Keratinocyte (primary cell): ENCODE measurements around the gene AKAP6. TPM values are rescaled to one million over a fixed set of nuclear protein-coding genes. Genes with fewer than 3 reads are reported as not detected.
"Not testable (repeated sequence)": the region's sequence is repeated elsewhere in the genome, so short reads cannot be mapped to it uniquely, and the experiment has no call there.

Experiments used
- DNase-seq: peaks from one replicate; pipeline ENCODE4 v3.0.0-alpha.2; 2011; ENCODE audit warnings: low read depth, missing footprints, low spot score
- FAIRE-seq: peaks from 2 replicates; lab custom pipeline; 2011; peaks lifted over from hg19 to GRCh38; lab: Jason Lieb, UNC
- H2AFZ ChIP-seq: 2 replicates; pipeline ENCODE4 v1.6.0; 2012; ENCODE audit warnings: low read length, control low read depth, inconsistent platforms; ENCODE audit not compliant: control insufficient read depth
- H3K27ac ChIP-seq: 2 replicates; pipeline ENCODE4 v1.5.1; 2011; ENCODE audit warnings: low read length; ENCODE audit not compliant: control insufficient read depth, insufficient read depth
- H3K27me3 ChIP-seq: 3 replicates; pipeline ENCODE4 v1.6.0; 2011; ENCODE audit warnings: low read length; ENCODE audit not compliant: control insufficient read depth, insufficient read depth; ENCODE audit errors: extremely low read depth
- H3K36me3 ChIP-seq, 2 experiments: 2 replicates in 1 of 2; 3 replicates in 1 of 2; pipeline ENCODE4 v1.5.1; 2011; ENCODE audit warnings: low read length in 2 of 2, mild to moderate bottlenecking in 1 of 2; ENCODE audit not compliant: control insufficient read depth in 2 of 2, insufficient read depth in 2 of 2; ENCODE audit errors: extremely low read depth in 1 of 2
- H3K4me1 ChIP-seq: 3 replicates; pipeline ENCODE4 v1.5.1; 2011; ENCODE audit warnings: low read length; ENCODE audit not compliant: control insufficient read depth, insufficient read depth; ENCODE audit errors: extremely low read depth
- H3K4me2 ChIP-seq: 3 replicates; pipeline ENCODE4 v1.6.0; 2011; ENCODE audit warnings: low read depth, low read length; ENCODE audit not compliant: control insufficient read depth, insufficient read depth; ENCODE audit errors: extremely low read depth
- H3K4me3 ChIP-seq, 3 experiments: fragments of 200-600 bp in 1 of 3; sonication (generic) in 1 of 3; 2 replicates in 2 of 3; 3 replicates in 1 of 3; pipeline ENCODE4 v1.5.1; 2011 to 2016; ENCODE audit warnings: low read length in 3 of 3, mild to moderate bottlenecking in 3 of 3, control low read depth in 2 of 3, inconsistent platforms in 1 of 3, low read depth in 1 of 3, mixed read lengths in 1 of 3, mixed run types in 1 of 3, moderate library complexity in 1 of 3; ENCODE audit not compliant: control insufficient read depth in 2 of 3, insufficient read depth in 2 of 3; ENCODE audit errors: extremely low read depth in 1 of 3
- H3K79me2 ChIP-seq: 2 replicates; pipeline ENCODE4 v1.6.0; 2012; ENCODE audit warnings: low read length; ENCODE audit not compliant: control insufficient read depth, insufficient read depth
- H3K9ac ChIP-seq: 3 replicates; pipeline ENCODE4 v1.6.0; 2011; ENCODE audit warnings: low read length; ENCODE audit not compliant: control insufficient read depth, insufficient read depth; ENCODE audit errors: extremely low read depth
- H3K9me1 ChIP-seq: 3 replicates; pipeline ENCODE4 v1.6.0; 2011; ENCODE audit warnings: low read length; ENCODE audit not compliant: control insufficient read depth, insufficient read depth; ENCODE audit errors: extremely low read depth
- H3K9me3 ChIP-seq: 2 replicates; pipeline ENCODE4 v1.5.1; 2012; ENCODE audit warnings: low read depth, low read length; ENCODE audit not compliant: control insufficient read depth
- H4K20me1 ChIP-seq: 3 replicates; pipeline ENCODE4 v1.6.0; 2011; ENCODE audit warnings: low read length; ENCODE audit not compliant: control insufficient read depth, insufficient read depth; ENCODE audit errors: extremely low read depth
- CTCF ChIP-seq, 3 experiments: IDR thresholded peaks in 1 of 3; conservative IDR thresholded peaks in 1 of 3; optimal IDR thresholded peaks in 1 of 3; 2 replicates in 2 of 3; 3 replicates in 1 of 3; pipeline versions ENCODE3 to v1.5.1; 2011; ENCODE audit warnings: low read length in 3 of 3, mild to moderate bottlenecking in 3 of 3, moderate library complexity in 2 of 3, control low read depth in 1 of 3, inconsistent platforms in 1 of 3; ENCODE audit not compliant: insufficient read depth in 2 of 3; ENCODE audit errors: extremely low read depth in 1 of 3
- EZH2 ChIP-seq: IDR thresholded peaks from one replicate; pipeline ENCODE4 v1.6.1; 2012; ENCODE audit warnings: inconsistent platforms, mild to moderate bottlenecking, low read length, moderate library complexity
- dilution Hi-C: fragments of 300-500 bp; cut with MboI; formaldehyde crosslinking; loops from one replicate; pipeline ENCODE4 v1.7.0; 2020; ENCODE audit warnings: low sequenced_read_pairs; ENCODE audit not compliant: extremely low pct_ligation_motif_present
- polyA plus RNA-seq, 5 experiments: library from polyadenylated mRNA; depleted of rRNA in 3 of 5; stranded (reverse) in 3 of 5; stranded (forward) in 1 of 5; unstranded in 1 of 5; fragments of >200 nt; gene quantifications; 1 replicate in 1 of 5; 2 replicates in 3 of 5; 3 replicates in 1 of 5; pipeline versions ENCODE4 v1.2.1 to v1.2.3, GENCODE V29; 2011 to 2012; ENCODE audit warnings: missing spikeins in 2 of 5, low read depth in 1 of 5, low replicate concordance in 1 of 5

AKAP6 gene
- polyA plus RNA-seq, 1 donor (not counting 4 experiments of a cell fraction or from before 2014, with no cell fraction given): 2.0 TPM

- H3K79me2 ChIP-seq: no peaks in the 10 kb centered on the region
- dilution Hi-C loops: no loop called here
- no peak overlapping the region for H3K4me3 ChIP-seq
- H2AFZ ChIP-seq: no peak overlapping the region
- FAIRE-seq (no peak), DNase-seq (no peak)
- H4K20me1 ChIP-seq: no peaks in the 10 kb centered on the region
- no peak overlapping the region for H3K9ac ChIP-seq
- H3K9me1 ChIP-seq: no peaks in the 10 kb centered on the region
- H3K36me3 ChIP-seq: no peaks in the 10 kb centered on the region
- H3K9me3 ChIP-seq: no peaks in the 10 kb centered on the region
- no peak overlapping the region for H3K4me2 ChIP-seq
- TF ChIP-seq EZH2: no peak
- no peak for TF ChIP-seq CTCF (optimal IDR thresholded peaks at IDR 0.05 in 1 of 3, IDR thresholded peaks at IDR 0.05 in 1 of 3, conservative IDR thresholded peaks at IDR 0.05 in 1 of 3; ENCODE audit: extremely low read depth in 1 of 3, insufficient read depth in 2 of 3, low read length in 3 of 3)
- H3K27ac ChIP-seq: no peak overlapping the region
- H3K4me1 ChIP-seq: peaks cover 35% of the 10 kb centered on the region
- H3K27me3 ChIP-seq: no peaks in the 10 kb centered on the region
Measured at GRCh38 chr14:32384464-32384863, 55.4 kb downstream of the AKAP6 start.

- not testable (repeated sequence) for H3K27ac ChIP-seq, FAIRE-seq
Measured at GRCh38 chr14:32387295-32387694, 58.2 kb downstream of the AKAP6 start.

GRCh38 chr14:32393119-32393518 is 64.0 kb downstream of the AKAP6 start:
- Histone ChIP-seq H3K9me1 (no peaks in the 10 kb centered on the region), H3K4me2 (no peak overlapping the region)

More at GRCh38 chr14:32387295-32387694, 58.2 kb downstream of the AKAP6 start:
- H3K4me2 ChIP-seq, H3K79me2 ChIP-seq, H2AFZ ChIP-seq, H3K9ac ChIP-seq, dilution Hi-C loops, H3K9me1 ChIP-seq, H3K4me3 ChIP-seq, H3K36me3 ChIP-seq, DNase-seq, H4K20me1 ChIP-seq, H3K9me3 ChIP-seq, H3K27me3 ChIP-seq: not testable (repeated sequence)
- peaks cover 24% of the 10 kb centered on the region for H3K4me1 ChIP-seq

More at GRCh38 chr14:32393119-32393518, 64.0 kb downstream of the AKAP6 start:
- H4K20me1 ChIP-seq: no peaks in the 10 kb centered on the region
- dilution Hi-C loops: no loop called here
- no peak overlapping the region for H2AFZ ChIP-seq
- H3K27ac ChIP-seq: no peak overlapping the region
- FAIRE-seq (no peak), DNase-seq (no peak)
- H3K9me3 ChIP-seq: no peaks in the 10 kb centered on the region
- H3K79me2 ChIP-seq: no peaks in the 10 kb centered on the region
- no peaks in the 10 kb centered on the region for H3K27me3 ChIP-seq
- TF ChIP-seq EZH2 (no peak), CTCF (optimal IDR thresholded peaks at IDR 0.05 in 1 of 3, IDR thresholded peaks at IDR 0.05 in 1 of 3, conservative IDR thresholded peaks at IDR 0.05 in 1 of 3; ENCODE audit: extremely low read depth in 1 of 3, insufficient read depth in 2 of 3, low read length in 3 of 3) (no peak)
- H3K4me3 ChIP-seq: no peak overlapping the region
- H3K4me1 ChIP-seq: peaks cover 18% of the 10 kb centered on the region
- no peaks in the 10 kb centered on the region for H3K36me3 ChIP-seq
- no peak overlapping the region for H3K9ac ChIP-seq
